Tibial artery (tissue), 4 donors: Measurements from ENCODE around the gene PMPCA.
"Not testable (repeated sequence)": the region's sequence is repeated elsewhere in the genome, so short reads cannot be mapped to it uniquely, and the experiment has no call there.

Source experiments
- DNase-seq, 2 donors: peaks; one replicate each; pipeline ENCODE4 v3.0.0-alpha.2; 2019
- H3K27ac ChIP-seq, 2 donors: fragments of 200-600 bp; sonication (generic) in 1 of 2; 1 replicate in 1 of 2; 2 replicates in 1 of 2; pipeline ENCODE4 v1.5.1; 2018 to 2019; ENCODE audit warnings: mild to moderate bottlenecking in 1 of 2
- H3K27me3 ChIP-seq, 2 donors: fragments of 200-600 bp; sonication (generic) in 1 of 2; one replicate each; pipeline versions ENCODE4 v1.5.1 to v1.6.0; 2016 to 2019
- H3K36me3 ChIP-seq, 3 donors: fragments of 200-600 bp; sonication (generic) in 2 of 3; one replicate each; pipeline ENCODE4 v1.5.1; 2016 to 2019; ENCODE audit warnings: mild to moderate bottlenecking in 2 of 3
- H3K4me1 ChIP-seq, 4 donors: fragments of 200-600 bp; sonication (generic) in 2 of 4; 1 replicate in 3 of 4; 2 replicates in 1 of 4; pipeline ENCODE4 v1.5.1; 2016 to 2019
- H3K4me3 ChIP-seq, 2 donors: fragments of 200-600 bp; sonication (generic) in 1 of 2; 1 replicate in 1 of 2; 2 replicates in 1 of 2; pipeline ENCODE4 v1.5.1; 2018 to 2019; ENCODE audit warnings: mild to moderate bottlenecking in 2 of 2
- H3K9me3 ChIP-seq, 3 donors: fragments of 200-600 bp; sonication (generic) in 1 of 3; one replicate each; pipeline ENCODE4 v1.5.1; 2016 to 2019
- intact Hi-C: fragments of 100-400 bp; cut with DNase I; formaldehyde crosslinking; loops from one replicate; pipeline ENCODE4 v1.15.0; 2023; ENCODE audit warnings: low total_unique reads
- TF ChIP-seq, protein P1 (sequence below), 2 experiments: fragments of 200-600 bp in 1 of 2; fragments of 450-650 bp in 1 of 2; IDR thresholded peaks; one replicate each; pipeline ENCODE4 v1.5.1; 2017 to 2019; ENCODE audit warnings: antibody characterized with exemption in 2 of 2, mild to moderate bottlenecking in 1 of 2, moderate library complexity in 1 of 2

PMPCA gene

DNA sequence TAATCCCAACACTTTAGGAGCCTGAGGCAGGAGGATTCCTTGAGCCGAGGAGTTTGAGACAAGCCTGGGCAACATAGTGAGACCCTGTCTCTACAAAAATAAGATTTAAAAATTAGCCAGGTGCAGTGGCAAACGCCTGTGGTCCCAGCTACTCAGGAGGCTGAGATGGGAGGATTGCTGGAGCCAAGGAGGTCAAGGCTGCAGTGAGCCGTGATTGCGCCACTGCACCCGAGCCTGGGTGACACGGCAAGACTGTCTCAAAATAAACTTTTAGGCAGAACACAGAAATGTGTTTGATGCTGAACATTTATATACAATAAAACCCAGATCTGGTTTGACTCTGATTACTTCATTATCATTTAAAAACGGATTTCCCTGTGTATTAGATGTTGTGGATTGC is 5.0 kb upstream of the PMPCA start:
- Histone ChIP-seq H3K27ac (no peak overlapping the region), H3K4me1 (peaks cover 0 to 16% (median 14%) of the 10 kb centered on the region in 4 donors), H3K4me3 (no peak overlapping the region), H3K9me3 (no peaks in the 10 kb centered on the region), H3K27me3 (no peaks in the 10 kb centered on the region), H3K36me3 (peaks cover 19 to 60% (median 44%) of the 10 kb centered on the region in 3 donors)
- intact Hi-C loops, result no loop called here
- TF ChIP-seq, protein P1, sequence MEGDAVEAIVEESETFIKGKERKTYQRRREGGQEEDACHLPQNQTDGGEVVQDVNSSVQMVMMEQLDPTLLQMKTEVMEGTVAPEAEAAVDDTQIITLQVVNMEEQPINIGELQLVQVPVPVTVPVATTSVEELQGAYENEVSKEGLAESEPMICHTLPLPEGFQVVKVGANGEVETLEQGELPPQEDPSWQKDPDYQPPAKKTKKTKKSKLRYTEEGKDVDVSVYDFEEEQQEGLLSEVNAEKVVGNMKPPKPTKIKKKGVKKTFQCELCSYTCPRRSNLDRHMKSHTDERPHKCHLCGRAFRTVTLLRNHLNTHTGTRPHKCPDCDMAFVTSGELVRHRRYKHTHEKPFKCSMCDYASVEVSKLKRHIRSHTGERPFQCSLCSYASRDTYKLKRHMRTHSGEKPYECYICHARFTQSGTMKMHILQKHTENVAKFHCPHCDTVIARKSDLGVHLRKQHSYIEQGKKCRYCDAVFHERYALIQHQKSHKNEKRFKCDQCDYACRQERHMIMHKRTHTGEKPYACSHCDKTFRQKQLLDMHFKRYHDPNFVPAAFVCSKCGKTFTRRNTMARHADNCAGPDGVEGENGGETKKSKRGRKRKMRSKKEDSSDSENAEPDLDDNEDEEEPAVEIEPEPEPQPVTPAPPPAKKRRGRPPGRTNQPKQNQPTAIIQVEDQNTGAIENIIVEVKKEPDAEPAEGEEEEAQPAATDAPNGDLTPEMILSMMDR (IDR thresholded peaks at IDR 0.05), result no peak
- DNase-seq, result no peak

DNA sequence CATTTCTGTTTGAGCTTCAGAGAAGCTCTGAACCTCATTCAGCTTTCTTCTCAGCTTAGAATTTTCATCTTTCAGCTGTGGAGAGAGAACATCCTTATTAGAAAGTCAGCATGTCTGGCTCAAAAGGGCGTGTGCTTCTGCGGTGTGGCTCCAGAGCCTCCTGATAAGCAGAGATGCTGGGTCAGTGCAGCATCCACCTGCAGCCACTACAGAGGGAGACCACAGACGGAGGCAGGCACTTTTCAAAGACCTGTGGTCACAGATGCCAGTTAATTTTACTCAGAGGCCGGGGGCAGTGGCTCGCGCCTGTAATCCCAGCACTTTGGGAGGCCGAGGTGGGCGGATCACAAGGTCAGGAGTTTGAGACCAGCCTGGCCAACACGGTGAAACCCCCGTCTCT is 4.6 kb upstream of the PMPCA start:
- intact Hi-C loops, H3K4me3 ChIP-seq, H3K9me3 ChIP-seq, DNase-seq, H3K27me3 ChIP-seq, H3K27ac ChIP-seq: not testable (repeated sequence)
- Histone ChIP-seq H3K4me1 (peaks cover 0 to 15% (median 12%) of the 10 kb centered on the region in 4 donors), H3K36me3 (peaks cover 19 to 60% (median 44%) of the 10 kb centered on the region in 3 donors)

DNA sequence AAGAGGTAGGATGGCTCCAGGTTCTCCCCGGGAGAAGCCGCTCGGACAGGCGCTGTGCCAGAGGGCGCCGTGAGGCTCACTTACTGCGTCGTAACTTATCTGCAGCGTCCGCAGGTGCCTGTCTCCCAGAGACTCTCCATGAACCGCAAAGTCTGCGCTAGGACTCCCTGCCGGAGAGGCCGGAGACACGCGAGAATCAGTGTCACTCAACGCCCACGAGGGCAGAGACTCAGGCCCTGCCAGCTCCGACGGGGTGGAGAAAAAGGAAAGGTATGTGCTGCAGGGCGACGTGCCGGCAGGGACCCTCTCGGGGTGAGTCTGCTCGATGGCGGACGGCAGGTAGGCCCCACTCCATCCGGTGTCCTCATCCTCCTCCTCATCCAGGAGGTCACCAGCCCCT is 3.4 kb upstream of the PMPCA start:
- H3K27me3 ChIP-seq, intact Hi-C loops, H3K9me3 ChIP-seq, H3K4me3 ChIP-seq, H3K27ac ChIP-seq, DNase-seq: not testable (repeated sequence)
- peaks cover 0 to 26% (median 22%) of the 10 kb centered on the region in 4 donors for H3K4me1 ChIP-seq
- H3K36me3 ChIP-seq, result peaks cover 19 to 56% (median 44%) of the 10 kb centered on the region in 3 donors

DNA sequence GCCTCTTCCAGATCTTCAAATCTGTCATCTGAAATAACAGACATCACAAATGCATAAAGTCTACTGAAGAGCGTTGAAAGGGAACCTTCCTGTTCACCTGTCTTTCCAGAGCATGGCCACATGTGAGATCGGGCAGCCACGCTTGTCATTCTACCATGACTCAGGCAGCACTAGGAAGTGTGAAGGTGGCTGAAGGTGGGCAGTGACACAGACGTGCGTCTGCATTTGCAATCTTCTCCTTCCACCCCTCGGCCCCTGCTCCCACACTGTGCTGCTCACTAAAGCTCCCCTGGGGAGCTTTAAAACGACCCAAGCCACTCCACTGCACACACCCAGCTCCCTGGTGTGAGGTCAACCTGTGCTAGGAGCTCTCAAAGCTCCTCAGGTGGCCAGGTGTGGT is 2.5 kb upstream of the PMPCA start:
- Histone ChIP-seq H3K27ac (no peak overlapping the region), H3K9me3 (no peaks in the 10 kb centered on the region), H3K4me3 (no peak overlapping the region), H3K27me3 (no peaks in the 10 kb centered on the region), H3K36me3 (peaks cover 23 to 53% (median 46%) of the 10 kb centered on the region in 3 donors), H3K4me1 (peaks cover 0 to 28% (median 24%) of the 10 kb centered on the region in 4 donors)
- TF ChIP-seq, protein P1 (IDR thresholded peaks at IDR 0.05), result no peak
- DNase-seq, result no peak
- intact Hi-C loops, result no loop called here

DNA sequence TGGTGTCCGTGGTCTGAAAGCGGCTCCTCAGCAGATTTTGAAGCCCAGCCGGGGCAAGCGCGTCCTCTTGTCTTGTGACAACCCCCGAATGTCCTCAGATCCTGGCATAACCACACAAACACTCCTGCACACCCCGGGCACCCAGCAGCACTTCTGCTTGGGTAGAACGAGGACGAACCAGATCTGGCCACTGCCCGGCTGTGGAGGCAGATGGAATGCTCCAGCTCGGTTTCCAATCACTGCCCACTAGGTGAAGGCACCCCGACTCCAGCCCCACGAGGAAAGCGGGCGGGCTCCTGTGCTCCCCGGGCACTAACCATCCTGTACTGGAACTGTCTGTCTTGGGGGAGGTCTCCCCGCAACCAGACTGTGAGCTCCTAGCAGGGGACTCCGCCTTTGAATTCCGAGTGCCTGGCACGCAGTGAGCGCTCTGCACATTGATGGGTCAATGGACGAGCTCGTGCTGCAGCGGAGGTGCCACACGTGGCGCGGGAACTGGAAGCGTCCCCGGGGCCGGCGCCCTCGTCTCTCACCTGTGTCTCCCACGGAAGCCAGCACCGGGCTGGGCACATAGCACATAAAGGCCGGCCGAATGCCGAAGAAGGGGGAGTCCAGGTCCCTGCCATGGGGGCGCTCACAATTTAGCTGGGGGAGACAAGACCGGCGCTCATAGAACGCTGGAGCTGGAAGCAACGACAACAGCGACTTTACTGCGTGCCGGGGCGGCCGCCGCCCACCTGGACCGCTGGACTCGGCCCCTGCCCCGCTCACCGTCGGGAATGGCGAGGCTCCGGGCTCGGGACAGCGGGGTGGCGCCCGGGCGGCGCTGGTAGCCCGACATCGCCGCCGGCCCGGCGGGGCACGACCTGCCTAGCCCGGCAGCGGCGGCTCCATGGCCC is 652 bp upstream of the PMPCA start:
- DNase-seq, result no peak
- peaks cover 0 to 29% (median 24%) of the 10 kb centered on the region in 4 donors for H3K4me1 ChIP-seq
- H3K4me3 ChIP-seq, result peak overlapping the region; percentile 69 to 84
- TF ChIP-seq, protein P1 (IDR thresholded peaks at IDR 0.05), result no peak
- H3K36me3 ChIP-seq, result peaks cover 38 to 55% (median 48%) of the 10 kb centered on the region in 3 donors
- intact Hi-C loops, result no loop called here
- H3K27me3 ChIP-seq, result no peaks in the 10 kb centered on the region
- H3K9me3 ChIP-seq, result no peaks in the 10 kb centered on the region
- H3K27ac ChIP-seq, result peak overlapping the region; percentile 79 to 87

DNA sequence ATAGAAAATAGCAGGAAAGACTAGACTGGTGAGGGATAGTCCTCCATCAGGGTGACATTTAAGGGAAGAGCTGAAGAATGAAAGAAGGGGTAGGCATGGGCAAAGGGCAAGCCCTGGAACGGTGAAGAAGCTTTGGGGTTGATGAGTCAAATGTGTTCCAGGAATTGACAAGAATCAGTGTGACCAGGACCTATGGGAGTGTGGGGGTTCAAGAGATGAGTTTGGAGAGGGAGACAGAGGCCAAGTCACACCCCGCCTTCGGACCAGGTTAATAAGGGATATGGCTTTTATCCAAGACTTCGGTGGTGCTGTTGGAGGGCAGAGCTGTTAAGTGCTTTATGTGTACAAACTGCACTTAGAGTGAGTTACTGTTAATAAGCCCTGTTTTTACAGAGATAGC is 920 bp downstream of the PMPCA start:
- H3K4me3 ChIP-seq, result peak overlapping the region; percentile 69 to 84
- no peaks in the 10 kb centered on the region for H3K9me3 ChIP-seq
- no peak for DNase-seq
- peaks cover 35 to 55% (median 54%) of the 10 kb centered on the region in 3 donors for H3K36me3 ChIP-seq
- no peaks in the 10 kb centered on the region for H3K27me3 ChIP-seq
- intact Hi-C loops, result no loop called here
- TF ChIP-seq, protein P1 (IDR thresholded peaks at IDR 0.05), result no peak
- H3K4me1 ChIP-seq, result peaks cover 0 to 29% (median 24%) of the 10 kb centered on the region in 4 donors
- peak overlapping the region in 1 of 2 donors; percentile 79 for H3K27ac ChIP-seq
